Smooth muscle cell of the pulmonary artery (primary cell): ENCODE results near the gene SLC35G2. TPM values are rescaled to one million over a fixed set of nuclear protein-coding genes. Genes with fewer than 3 reads are reported as not detected.

ENCODE experiments used
- total RNA-seq: library from RNA; depleted of rRNA; stranded (reverse); fragments of >200 nt; gene quantifications from 2 replicates; pipeline ENCODE4 v1.2.3, GENCODE V29; 2014

SLC35G2 gene
- total RNA-seq: 9.3 and 10.1 TPM in 2 replicates

GRCh38 chr3:136818769-136819391 lies at the start of gene SLC35G2:
Gene SLC35G2 (plus strand): TSS chr3:136819126. CDS start chr3:136854461, 35,335 bp downstream.

GRCh38 chr3:136861890-136862616 lies 43.1 kb downstream of the SLC35G2 start, which contains the start of gene NCK1:
Gene NCK1 (plus strand): TSS chr3:136862208. CDS start chr3:136928002, 65,794 bp downstream.

Other genes starting within 250 kb of the SLC35G2 start
- gene STAG1, start 66.7 kb upstream of the SLC35G2 start, total RNA-seq: 36.6 and 39.3 TPM in 2 replicates
- gene NCK1, start 43.1 kb downstream of the SLC35G2 start, total RNA-seq: 32.3 and 39.1 TPM in 2 replicates
- 0.98 and 1.0 TPM in 2 replicates for gene IL20RB, start 138.9 kb downstream of the SLC35G2 start, total RNA-seq